ENCODE measurements around the gene RRP7A. TPM values are rescaled to one million over a fixed set of nuclear protein-coding genes. Genes with fewer than 3 reads are reported as not detected.
"Not testable (repeated sequence)": the region's sequence is repeated elsewhere in the genome, so short reads cannot be mapped to it uniquely, and the experiment has no call there.

Gene RRP7A
- total RNA-seq, 1 donor: 18.6 TPM

GRCh38 chr22:42493393-42493792 is 26.2 kb downstream of the RRP7A start:
- DNase-seq (ENCODE audit: low read depth): no peak
- no peak overlapping the region for H3K4me3 ChIP-seq (ENCODE audit: low read depth, low read length)
- no peak for TF ChIP-seq CTCF (IDR thresholded peaks at IDR 0.05; ENCODE audit: insufficient read depth, low read length)

GRCh38 chr22:42492323-42492690 is 27.3 kb downstream of the RRP7A start:
- DNase-seq (ENCODE audit: low read depth): no peak
- H3K4me3 ChIP-seq (ENCODE audit: low read depth, low read length): no peak overlapping the region
- TF ChIP-seq CTCF (IDR thresholded peaks at IDR 0.05; ENCODE audit: insufficient read depth, low read length): no peak

- no peak overlapping the region for H3K4me3 ChIP-seq (ENCODE audit: low read depth, low read length)
- no peak for TF ChIP-seq CTCF (IDR thresholded peaks at IDR 0.05; ENCODE audit: insufficient read depth, low read length)
- no peak for DNase-seq (ENCODE audit: low read depth)
Measured at GRCh38 chr22:42490243-42490832, 29.3 kb downstream of the RRP7A start.

GRCh38 chr22:42489000-42489399 is 30.6 kb downstream of the RRP7A start:
- H3K4me3 ChIP-seq (ENCODE audit: low read depth, low read length): no peak overlapping the region
- TF ChIP-seq CTCF (IDR thresholded peaks at IDR 0.05; ENCODE audit: insufficient read depth, low read length): no peak
- DNase-seq (ENCODE audit: low read depth): no peak

GRCh38 chr22:42484506-42484905 is 35.1 kb downstream of the RRP7A start:
- TF ChIP-seq CTCF (IDR thresholded peaks at IDR 0.05; ENCODE audit: insufficient read depth, low read length): no peak
- DNase-seq (ENCODE audit: low read depth): no peak

GRCh38 chr22:42483610-42484223 is 35.9 kb downstream of the RRP7A start:
- not testable (repeated sequence) for DNase-seq (ENCODE audit: low read depth); H3K4me3 ChIP-seq (ENCODE audit: low read depth, low read length)

More at GRCh38 chr22:42484506-42484905, 35.1 kb downstream of the RRP7A start:
- no peak overlapping the region for H3K4me3 ChIP-seq (ENCODE audit: low read depth, low read length)

- no peak overlapping the region for H3K4me3 ChIP-seq (ENCODE audit: low read depth, low read length)
- TF ChIP-seq CTCF (IDR thresholded peaks at IDR 0.05; ENCODE audit: insufficient read depth, low read length): no peak
- no peak for DNase-seq (ENCODE audit: low read depth)
Measured at GRCh38 chr22:42475122-42475521, 44.5 kb downstream of the RRP7A start.
